ENCODE measurements around the gene AGAP1. TPM values are rescaled to one million over a fixed set of nuclear protein-coding genes. Genes with fewer than 3 reads are reported as not detected.

Gene AGAP1
- total RNA-seq, 4 donors from 2014 or later: 23.4 to 46.5 (median 29.3) TPM

DNA sequence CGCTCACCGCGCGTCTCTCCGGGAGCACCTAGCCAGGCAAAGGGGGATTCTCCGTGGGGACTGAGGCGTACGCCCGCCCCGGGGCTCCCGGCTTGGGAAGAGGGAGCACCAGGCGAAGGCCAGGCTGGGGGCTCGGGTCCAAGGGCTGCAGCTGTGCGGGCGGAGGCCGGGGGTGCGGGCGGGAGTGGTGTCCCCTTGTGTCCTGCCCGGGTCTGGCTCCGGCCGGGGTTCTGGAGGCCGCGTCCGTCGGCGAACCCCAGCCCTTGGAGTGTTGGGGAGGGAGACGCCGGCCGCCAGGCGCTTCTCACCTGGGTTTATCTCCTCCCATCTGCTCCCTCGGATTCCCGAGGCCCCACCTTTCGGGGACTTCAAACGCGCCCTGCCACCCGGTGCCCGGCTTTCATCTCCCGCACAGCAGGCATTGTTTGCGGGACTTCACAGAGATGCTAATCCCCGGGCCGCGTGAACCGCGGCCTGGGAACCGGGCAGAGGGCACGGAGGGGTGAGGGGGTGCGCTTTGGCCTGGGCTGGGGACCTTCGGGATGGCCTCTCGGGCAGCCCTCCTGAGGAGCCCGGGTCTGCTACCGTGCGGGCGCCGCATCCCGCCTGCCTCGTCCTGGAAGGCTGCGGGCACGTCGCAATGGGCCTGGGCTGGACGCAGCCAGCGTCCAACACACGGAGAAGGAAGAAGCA is 679.3 kb downstream of the AGAP1 start:
- WGBS, 2 donors: 3 to 6% methylated on average over 24 to 27 of the region's 62 CpGs
- H3K27ac ChIP-seq: no peak overlapping the region
- peaks cover 4 to 26% of the 10 kb centered on the region in 2 donors for H3K4me1 ChIP-seq
- H3K27me3 ChIP-seq: peaks cover 65% of the 10 kb centered on the region
- no peaks in the 10 kb centered on the region for H3K36me3 ChIP-seq
- intact Hi-C loops (cut with DNase I): no loop called here
- DNase-seq: no peak
- TF ChIP-seq POLR2A (IDR thresholded peaks at IDR 0.05): no peak
- TF ChIP-seq, protein P1, sequence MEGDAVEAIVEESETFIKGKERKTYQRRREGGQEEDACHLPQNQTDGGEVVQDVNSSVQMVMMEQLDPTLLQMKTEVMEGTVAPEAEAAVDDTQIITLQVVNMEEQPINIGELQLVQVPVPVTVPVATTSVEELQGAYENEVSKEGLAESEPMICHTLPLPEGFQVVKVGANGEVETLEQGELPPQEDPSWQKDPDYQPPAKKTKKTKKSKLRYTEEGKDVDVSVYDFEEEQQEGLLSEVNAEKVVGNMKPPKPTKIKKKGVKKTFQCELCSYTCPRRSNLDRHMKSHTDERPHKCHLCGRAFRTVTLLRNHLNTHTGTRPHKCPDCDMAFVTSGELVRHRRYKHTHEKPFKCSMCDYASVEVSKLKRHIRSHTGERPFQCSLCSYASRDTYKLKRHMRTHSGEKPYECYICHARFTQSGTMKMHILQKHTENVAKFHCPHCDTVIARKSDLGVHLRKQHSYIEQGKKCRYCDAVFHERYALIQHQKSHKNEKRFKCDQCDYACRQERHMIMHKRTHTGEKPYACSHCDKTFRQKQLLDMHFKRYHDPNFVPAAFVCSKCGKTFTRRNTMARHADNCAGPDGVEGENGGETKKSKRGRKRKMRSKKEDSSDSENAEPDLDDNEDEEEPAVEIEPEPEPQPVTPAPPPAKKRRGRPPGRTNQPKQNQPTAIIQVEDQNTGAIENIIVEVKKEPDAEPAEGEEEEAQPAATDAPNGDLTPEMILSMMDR (IDR thresholded peaks at IDR 0.05): no peak
- H3K4me3 ChIP-seq (replicated peaks in 1 of 3): no peak overlapping the region
- H3K9me3 ChIP-seq: no peaks in the 10 kb centered on the region

DNA sequence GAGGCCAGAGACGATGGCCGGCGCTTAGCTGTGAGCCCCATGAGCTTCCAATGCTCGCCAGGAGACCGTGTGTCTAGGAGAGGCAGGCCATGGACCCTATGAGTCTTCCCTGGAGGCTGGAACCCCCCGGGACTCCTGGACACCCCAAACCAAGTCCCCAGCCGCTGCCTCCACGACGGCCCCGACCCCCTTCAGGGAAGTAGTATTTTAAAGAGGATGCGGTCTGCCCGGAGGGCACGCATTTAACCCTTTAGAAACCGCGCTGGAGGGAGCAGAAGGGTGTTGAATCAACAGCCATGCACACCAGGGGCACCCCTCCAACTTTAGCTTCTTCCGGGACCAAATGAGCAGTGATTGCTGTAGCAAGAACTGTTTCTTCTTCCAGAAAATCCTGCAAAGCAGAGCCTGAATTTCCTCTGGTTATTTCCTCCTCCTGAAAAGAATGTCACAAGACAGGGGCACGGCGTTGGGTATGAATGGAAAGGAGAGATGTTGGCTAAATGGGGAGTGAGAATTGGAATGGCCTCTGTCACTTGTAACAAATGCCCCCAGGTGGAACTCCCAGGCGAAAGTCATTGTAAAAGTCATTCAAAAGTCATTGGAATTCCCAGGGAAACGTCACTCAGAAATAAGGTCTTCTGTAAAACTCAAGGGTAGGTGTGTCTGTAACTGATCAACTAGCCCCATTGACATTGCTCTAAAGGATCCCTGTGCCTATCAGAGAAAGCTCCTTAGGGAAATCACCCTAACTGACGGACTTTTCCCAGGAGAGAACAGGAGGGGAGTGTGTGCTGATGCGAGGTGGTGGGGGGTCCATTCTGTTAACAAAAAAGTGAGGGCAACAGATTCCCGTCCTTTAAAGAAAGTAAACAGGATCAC is 680.1 kb downstream of the AGAP1 start:
- H3K27me3 ChIP-seq: peaks cover 65% of the 10 kb centered on the region
- H3K4me1 ChIP-seq: peaks cover 8 to 27% of the 10 kb centered on the region in 2 donors

DNA sequence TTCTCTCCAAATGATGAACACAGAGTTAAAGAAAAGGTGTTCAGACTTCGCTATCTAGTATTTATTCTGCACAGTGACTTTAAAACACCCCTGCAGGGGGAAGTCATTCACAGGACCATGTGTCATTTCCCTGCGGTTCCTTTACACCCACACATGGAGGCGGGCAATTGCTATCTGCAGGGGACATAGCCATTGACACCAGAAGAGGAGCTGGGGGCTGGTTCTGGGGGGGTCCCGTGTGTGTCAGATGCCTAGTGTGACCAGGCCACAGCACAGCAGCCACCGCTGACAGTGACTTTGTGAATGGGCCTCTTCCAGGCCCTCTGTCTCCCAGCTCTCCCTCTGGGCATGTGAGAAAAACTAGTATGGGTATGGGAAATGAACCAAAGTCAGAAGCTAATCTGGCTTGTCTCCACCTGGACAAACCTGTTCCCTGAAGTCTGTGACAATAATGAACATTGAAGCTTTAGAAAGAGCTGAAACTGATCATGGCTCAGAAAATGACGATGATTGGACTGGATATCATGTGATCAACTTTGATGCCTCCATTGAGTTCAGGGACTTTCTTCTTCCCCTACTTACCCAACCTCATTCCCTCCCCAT is 681.8 kb downstream of the AGAP1 start:
- DNase-seq: no peak
- H3K4me3 ChIP-seq (replicated peaks in 1 of 3): no peak overlapping the region
- H3K4me1 ChIP-seq: peaks cover 8 to 29% of the 10 kb centered on the region in 2 donors
- 54 to 59% methylated on average over 6 of the region's 6 CpGs for WGBS, 2 donors
- H3K9me3 ChIP-seq: no peaks in the 10 kb centered on the region
- no peak overlapping the region for H3K27ac ChIP-seq
- TF ChIP-seq, protein P1 (IDR thresholded peaks at IDR 0.05): no peak
- TF ChIP-seq POLR2A (IDR thresholded peaks at IDR 0.05): no peak
- intact Hi-C loops (cut with DNase I): no loop called here
- H3K36me3 ChIP-seq: no peaks in the 10 kb centered on the region
- peaks cover 67% of the 10 kb centered on the region for H3K27me3 ChIP-seq

More for the DNA sequence above, 680.1 kb downstream of the AGAP1 start:
- H3K36me3 ChIP-seq: no peaks in the 10 kb centered on the region
- H3K4me3 ChIP-seq (replicated peaks in 1 of 3): no peak overlapping the region
- no peak for DNase-seq
- intact Hi-C loops (cut with DNase I): no loop called here
- TF ChIP-seq POLR2A (IDR thresholded peaks at IDR 0.05): no peak
- TF ChIP-seq, protein P1 (IDR thresholded peaks at IDR 0.05): no peak
- H3K9me3 ChIP-seq: no peaks in the 10 kb centered on the region
- WGBS, 2 donors: 10 to 14% methylated on average over 18 to 21 of the region's 23 CpGs
- no peak overlapping the region for H3K27ac ChIP-seq

DNA sequence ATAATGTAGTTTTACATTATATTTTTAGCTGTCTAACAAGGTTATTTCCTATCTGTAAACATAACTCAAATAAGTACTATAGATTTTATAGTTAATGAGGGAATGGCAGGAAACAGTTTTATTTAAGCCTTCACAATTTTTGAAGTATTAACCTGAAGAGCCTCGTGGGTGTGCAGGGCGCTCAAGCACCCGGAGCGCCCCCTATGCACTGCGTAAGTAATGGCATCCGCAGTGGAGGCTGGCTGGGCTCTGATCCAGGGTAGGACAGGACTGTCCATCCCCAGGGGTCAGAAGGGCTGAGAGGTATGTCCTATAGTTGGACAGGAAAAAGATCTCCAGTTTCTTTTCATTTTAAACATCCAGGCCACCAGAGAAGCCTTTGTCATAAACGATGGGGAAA is 682.6 kb downstream of the AGAP1 start:
- no peak overlapping the region for H3K27ac ChIP-seq
- H3K4me1 ChIP-seq: peaks cover 5 to 29% of the 10 kb centered on the region in 2 donors
- H3K9me3 ChIP-seq: no peaks in the 10 kb centered on the region
- intact Hi-C loops (cut with DNase I): no loop called here
- peaks cover 61% of the 10 kb centered on the region for H3K27me3 ChIP-seq
- peak in 1 of 2 donors; percentile 17 for DNase-seq
- no peaks in the 10 kb centered on the region for H3K36me3 ChIP-seq
- H3K4me3 ChIP-seq (replicated peaks in 1 of 3): no peak overlapping the region
- TF ChIP-seq, protein P1 (IDR thresholded peaks at IDR 0.05): peak in 5 of 6 experiments; percentile 17 to 50 (median 23)
- no peak for TF ChIP-seq POLR2A (IDR thresholded peaks at IDR 0.05)
- WGBS, 2 donors: 10% methylated on average over 7 of the region's 7 CpGs

All from thyroid gland (tissue), 4 donors.